Memory B cell (primary cell): Measurements from ENCODE around the gene BCAS3.
"Not testable (repeated sequence)": the region's sequence is repeated elsewhere in the genome, so short reads cannot be mapped to it uniquely, and the experiment has no call there.

Source experiments
- ATAC-seq: fragments of 150-1000 bp; cut with Tn5 transposase; 2 replicates; pipeline ENCODE4 v1.10.0; 2021; ENCODE audit warnings: low read depth, mild to moderate bottlenecking, moderate library complexity
- DNase-seq, 2 donors: peaks; one replicate each; pipeline ENCODE4 v3.0.0; 2022; ENCODE audit warnings: low spot score in 2 of 2
- H3K27ac Mint-ChIP-seq: one replicate; pipeline ENCODE4 v1.8.0; 2022; ENCODE audit warnings: mild to moderate bottlenecking, moderate library complexity, mixed read lengths
- H3K27me3 Mint-ChIP-seq: one replicate; pipeline ENCODE4 v1.8.0; 2022; ENCODE audit warnings: mixed read lengths
- H3K36me3 Mint-ChIP-seq: one replicate; pipeline ENCODE4 v1.8.0; 2022; ENCODE audit warnings: mild to moderate bottlenecking, mixed read lengths
- H3K4me1 Mint-ChIP-seq: one replicate; pipeline ENCODE4 v1.8.0; 2022; ENCODE audit warnings: mixed read lengths
- H3K4me3 Mint-ChIP-seq: one replicate; pipeline ENCODE4 v1.8.0; 2022; ENCODE audit warnings: mild to moderate bottlenecking, moderate library complexity, mixed read lengths
- H3K9me3 Mint-ChIP-seq: one replicate; pipeline ENCODE4 v1.8.0; 2022; ENCODE audit warnings: mixed read lengths

Gene BCAS3

DNA sequence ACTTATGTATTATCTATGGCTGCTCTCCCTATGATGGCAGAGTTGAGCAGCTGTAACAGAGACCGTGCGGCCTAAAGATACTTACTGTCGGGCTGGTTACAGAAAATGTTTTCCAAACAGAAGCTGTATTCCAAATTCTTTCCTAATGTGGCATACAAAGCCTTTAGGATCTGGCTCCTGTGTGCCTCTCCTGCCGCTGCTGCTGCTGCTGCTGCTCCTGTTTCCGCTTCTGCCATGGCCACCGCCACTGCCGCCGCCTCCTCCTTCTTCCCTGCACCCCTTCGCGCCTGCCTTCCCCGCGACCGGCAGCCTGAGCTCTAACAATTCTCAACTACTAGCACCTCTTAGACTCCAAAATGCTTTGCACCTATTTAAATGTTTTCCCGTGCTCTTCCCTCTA, 458.1 kb downstream of the BCAS3 start:
- Mint-ChIP-seq H3K9me3 (no peaks in the 10 kb centered on the region), H3K27ac (no peak overlapping the region), H3K4me3 (no peak overlapping the region), H3K27me3 (no peaks in the 10 kb centered on the region), H3K36me3 (no peaks in the 10 kb centered on the region), H3K4me1 (peaks cover 16% of the 10 kb centered on the region)
- DNase-seq (no peak), ATAC-seq (no peak)

DNA sequence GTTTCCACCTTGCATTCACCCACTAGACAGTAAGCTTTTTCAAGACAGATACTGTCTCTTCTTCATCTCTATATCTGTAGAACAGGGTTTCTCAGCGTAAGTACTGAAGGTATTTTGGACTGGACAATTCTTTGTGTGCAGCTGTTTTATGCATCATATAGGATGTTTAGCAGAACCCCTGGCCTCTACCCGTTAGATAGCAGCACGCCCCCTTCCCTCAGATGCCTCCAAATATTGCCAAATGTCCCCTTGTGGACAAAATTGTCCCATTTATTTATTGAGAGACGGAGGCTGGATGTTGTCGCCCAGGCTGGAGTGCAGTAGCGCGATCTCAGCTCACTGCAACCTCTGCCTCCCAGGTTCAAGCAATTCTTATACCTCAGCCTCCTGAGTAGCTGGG, 458.6 kb downstream of the BCAS3 start:
- ATAC-seq (no peak), DNase-seq (no peak)
- Mint-ChIP-seq H3K27ac (no peak overlapping the region), H3K36me3 (no peaks in the 10 kb centered on the region), H3K4me1 (peaks cover 16% of the 10 kb centered on the region), H3K9me3 (no peaks in the 10 kb centered on the region), H3K4me3 (no peak overlapping the region), H3K27me3 (no peaks in the 10 kb centered on the region)

DNA sequence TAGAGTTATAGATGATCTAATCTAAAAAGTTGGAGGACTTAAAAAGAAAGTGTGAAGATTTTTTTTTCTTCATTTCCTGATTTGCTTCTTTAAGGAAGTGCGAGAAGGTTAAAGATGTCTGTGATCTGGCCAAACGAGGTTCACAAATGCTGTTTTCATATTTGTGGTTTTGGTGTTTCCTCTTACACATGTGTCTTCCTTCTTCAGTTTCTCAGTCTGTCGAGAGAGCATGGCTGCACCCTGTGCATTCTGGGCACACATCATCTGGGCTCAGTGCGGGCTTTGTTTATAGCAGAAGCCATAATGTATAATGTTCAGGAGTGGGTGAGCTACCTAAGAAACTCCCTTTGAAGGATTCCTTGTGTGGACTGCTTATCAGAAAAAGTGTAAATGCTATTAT, 461.6 kb downstream of the BCAS3 start:
- ATAC-seq (peak; percentile 100), DNase-seq (peak; percentile 20 to 58)
- Mint-ChIP-seq H3K36me3 (no peaks in the 10 kb centered on the region), H3K4me1 (peaks cover 17% of the 10 kb centered on the region), H3K4me3 (peak overlapping the region; percentile 70), H3K27ac (peak overlapping the region; percentile 79), H3K9me3 (no peaks in the 10 kb centered on the region), H3K27me3 (no peaks in the 10 kb centered on the region)

DNA sequence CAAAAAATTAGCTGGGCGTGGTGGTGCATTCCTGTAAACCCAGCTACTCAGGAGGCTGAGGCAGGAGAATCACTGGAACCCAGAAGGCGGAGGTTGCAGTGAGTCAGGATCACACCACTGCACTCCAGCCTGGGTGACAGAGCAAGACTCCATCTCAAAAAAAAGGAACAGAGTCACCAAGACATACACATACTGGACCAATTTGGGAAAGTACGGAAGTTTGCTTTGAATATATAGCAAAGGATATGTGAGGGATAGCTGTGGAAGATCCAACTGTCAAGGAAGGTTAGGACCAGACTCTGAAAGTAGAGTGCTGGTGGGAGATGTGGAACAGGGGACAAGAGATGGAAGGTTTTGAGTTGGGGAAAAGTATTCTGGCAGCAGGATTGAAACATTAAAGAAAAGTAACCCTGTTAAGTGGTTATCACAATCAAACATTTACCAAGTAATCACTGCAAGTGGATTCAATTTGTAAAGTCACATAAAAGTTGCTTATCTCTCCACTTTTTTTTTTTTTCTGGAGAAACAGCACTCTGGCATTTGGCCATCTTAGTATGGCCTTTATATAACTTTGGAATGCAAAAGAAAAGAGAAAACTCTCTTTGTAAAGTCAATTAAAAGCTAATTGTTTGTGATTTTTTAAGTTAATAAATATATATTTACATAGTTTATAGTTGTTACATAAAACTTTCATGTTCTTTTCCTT, 462.6 kb downstream of the BCAS3 start:
- ATAC-seq (no peak), DNase-seq (no peak)
- peaks cover 2% of the 10 kb centered on the region for H3K36me3 Mint-ChIP-seq
- H3K4me1 Mint-ChIP-seq, result peaks cover 21% of the 10 kb centered on the region
- H3K27me3 Mint-ChIP-seq, result no peaks in the 10 kb centered on the region
- no peak overlapping the region for H3K27ac Mint-ChIP-seq
- H3K9me3 Mint-ChIP-seq, result no peaks in the 10 kb centered on the region
- no peak overlapping the region for H3K4me3 Mint-ChIP-seq

DNA sequence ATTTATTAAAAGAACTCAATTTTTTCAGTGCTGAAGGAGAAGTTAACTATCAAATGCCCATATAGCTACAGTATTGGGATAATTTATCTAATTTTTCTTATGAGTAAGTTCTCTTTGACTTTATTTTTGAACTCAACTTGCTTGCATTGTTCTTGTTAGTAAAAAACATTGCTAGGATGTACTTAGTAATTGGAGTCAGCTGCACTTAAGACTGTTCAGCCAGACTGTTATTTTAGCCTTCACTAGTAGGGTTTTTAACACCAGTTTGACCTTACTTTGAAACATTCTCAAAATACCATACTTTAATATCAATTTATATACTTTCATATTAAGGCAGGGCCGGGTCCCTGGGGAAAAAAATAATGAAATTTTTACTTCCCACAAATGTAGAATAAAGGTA, 465.4 kb downstream of the BCAS3 start:
- DNase-seq, result no peak
- Mint-ChIP-seq H3K4me1 (peaks cover 19% of the 10 kb centered on the region), H3K27ac (no peak overlapping the region), H3K27me3 (no peaks in the 10 kb centered on the region), H3K36me3 (peaks cover 3% of the 10 kb centered on the region), H3K9me3 (no peaks in the 10 kb centered on the region), H3K4me3 (no peak overlapping the region)
- no peak for ATAC-seq

DNA sequence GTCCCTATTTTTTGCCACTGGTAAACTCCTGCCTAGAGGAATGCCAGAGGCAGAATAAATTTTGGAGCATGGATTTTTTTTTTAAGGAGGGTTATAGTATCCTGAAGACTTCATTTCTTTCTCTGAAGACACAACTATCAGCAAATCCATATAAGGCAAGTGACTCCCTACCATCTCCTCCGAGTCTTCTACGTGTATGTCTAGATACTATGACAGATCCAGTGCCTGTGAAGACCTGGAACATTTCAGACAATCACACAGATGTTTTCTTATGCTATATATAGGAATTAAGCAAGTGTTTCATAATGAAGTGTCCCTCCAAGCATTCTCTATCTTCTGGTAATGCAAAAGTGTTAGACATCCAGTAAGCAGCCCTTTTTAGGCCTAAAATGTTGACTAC, 466.5 kb downstream of the BCAS3 start:
- peaks cover 16% of the 10 kb centered on the region for H3K4me1 Mint-ChIP-seq
- DNase-seq (no peak), ATAC-seq (no peak)
- no peaks in the 10 kb centered on the region for H3K9me3 Mint-ChIP-seq
- no peak overlapping the region for H3K4me3 Mint-ChIP-seq
- H3K27me3 Mint-ChIP-seq, result no peaks in the 10 kb centered on the region
- H3K36me3 Mint-ChIP-seq, result peaks cover 3% of the 10 kb centered on the region
- H3K27ac Mint-ChIP-seq, result no peak overlapping the region

DNA sequence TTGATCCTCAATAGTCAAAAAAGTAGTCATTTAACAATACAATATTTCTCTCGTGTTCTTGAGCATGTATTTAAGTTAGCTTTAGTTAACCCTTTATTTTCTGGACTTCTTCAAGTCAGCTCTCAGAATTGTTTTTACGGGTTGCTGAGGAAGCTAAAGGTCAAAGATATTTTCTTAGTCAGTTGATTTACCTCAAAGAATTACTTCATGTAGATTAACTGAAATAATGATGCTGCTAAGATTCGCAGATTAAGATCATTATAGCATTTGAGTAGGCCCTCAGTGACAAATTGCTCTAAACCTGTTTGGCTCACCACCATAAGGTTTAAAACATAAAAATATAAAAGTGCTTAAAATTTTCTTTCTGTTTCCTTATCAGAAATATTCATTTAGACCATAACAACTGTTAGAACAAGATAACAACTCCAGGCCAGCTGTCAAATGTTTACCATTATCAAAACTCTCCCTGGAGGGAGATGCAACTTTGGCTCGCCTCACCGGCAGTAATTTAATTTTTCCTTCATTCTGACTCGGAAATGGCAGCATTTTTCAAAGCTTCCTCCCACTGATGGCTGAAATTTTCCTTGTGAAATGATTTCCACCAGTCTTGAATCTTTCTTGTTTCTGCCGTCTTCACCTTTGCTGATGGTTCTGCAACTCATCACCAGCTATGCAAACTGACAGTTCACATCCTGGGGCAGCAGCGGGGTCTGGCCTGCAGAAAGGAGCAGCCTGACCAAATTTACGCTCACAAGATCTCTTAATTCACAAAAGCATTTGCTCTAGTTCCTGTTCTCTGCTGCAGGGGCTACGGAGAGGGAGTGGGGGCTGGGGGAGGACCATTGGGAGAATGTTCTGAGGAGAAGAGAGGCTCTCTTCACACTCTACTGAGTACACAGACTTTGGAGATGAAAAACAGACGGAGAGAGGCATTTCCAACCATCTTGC, 467.2 kb downstream of the BCAS3 start:
- DNase-seq (no peak), ATAC-seq (no peak)
- peak overlapping the region; percentile 51 for H3K4me3 Mint-ChIP-seq
- H3K27me3 Mint-ChIP-seq, result no peaks in the 10 kb centered on the region
- H3K9me3 Mint-ChIP-seq, result no peaks in the 10 kb centered on the region
- peaks cover 10% of the 10 kb centered on the region for H3K4me1 Mint-ChIP-seq
- H3K36me3 Mint-ChIP-seq, result peaks cover 3% of the 10 kb centered on the region
- H3K27ac Mint-ChIP-seq, result peak overlapping the region; percentile 68

DNA sequence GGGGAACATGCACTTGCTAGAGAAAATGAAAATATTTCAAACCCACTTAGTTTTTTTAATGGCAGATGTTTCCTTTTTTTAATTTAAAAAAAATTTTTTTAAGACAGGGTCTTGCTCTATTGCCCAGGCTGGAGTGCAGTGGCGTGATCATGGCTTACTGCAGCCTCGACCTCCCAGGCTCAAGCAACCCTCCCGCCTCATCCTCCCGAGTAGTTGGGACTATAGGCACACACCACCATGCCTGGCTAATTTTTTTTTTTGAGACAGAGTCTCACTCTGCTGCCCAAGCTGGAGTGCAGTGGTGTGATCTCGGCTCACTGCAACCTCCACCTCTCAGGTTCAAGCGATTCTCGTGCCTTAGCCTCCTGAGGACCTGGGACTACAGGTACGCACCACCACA, 469.2 kb downstream of the BCAS3 start:
- not testable (repeated sequence) for DNase-seq, H3K9me3 Mint-ChIP-seq, ATAC-seq, H3K27ac Mint-ChIP-seq, H3K27me3 Mint-ChIP-seq, H3K4me1 Mint-ChIP-seq, H3K36me3 Mint-ChIP-seq, H3K4me3 Mint-ChIP-seq

DNA sequence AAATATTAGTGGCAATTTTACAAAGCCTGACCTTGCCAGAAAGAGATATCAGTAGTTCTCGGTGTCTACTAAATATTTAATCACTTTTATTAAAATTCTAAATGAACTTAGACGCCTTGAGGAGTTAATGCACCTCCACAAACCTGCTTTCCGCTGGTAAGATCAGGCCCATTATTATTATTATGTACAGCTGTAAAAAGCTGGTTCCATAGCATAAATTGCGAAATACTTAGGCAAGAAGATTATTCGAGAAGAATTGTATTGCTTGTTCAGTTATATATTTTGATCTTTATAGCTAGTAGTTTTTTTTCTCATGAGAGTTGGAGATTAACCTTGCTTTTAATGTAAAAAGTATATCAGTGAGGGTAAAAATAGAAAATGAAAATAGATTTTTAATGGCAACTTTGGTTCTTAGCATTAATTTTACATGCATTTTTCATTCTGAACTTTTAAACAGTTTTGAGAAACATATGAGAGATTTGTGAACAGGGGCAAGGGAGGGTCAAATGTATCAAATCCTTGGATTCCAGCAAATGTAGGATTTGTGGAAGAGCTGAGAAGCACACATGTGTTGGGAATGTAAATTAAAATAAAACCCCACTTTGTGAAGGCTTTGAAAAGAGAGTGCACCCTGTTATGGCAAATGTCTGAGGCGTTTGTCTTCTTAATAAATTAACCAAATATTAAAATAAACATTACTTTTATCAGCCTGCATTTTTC, 471.6 kb downstream of the BCAS3 start:
- ATAC-seq (no peak), DNase-seq (no peak)
- Mint-ChIP-seq H3K9me3 (no peaks in the 10 kb centered on the region), H3K36me3 (peaks cover 7% of the 10 kb centered on the region), H3K4me1 (peaks cover 4% of the 10 kb centered on the region), H3K27ac (no peak overlapping the region), H3K27me3 (no peaks in the 10 kb centered on the region), H3K4me3 (no peak overlapping the region)

DNA sequence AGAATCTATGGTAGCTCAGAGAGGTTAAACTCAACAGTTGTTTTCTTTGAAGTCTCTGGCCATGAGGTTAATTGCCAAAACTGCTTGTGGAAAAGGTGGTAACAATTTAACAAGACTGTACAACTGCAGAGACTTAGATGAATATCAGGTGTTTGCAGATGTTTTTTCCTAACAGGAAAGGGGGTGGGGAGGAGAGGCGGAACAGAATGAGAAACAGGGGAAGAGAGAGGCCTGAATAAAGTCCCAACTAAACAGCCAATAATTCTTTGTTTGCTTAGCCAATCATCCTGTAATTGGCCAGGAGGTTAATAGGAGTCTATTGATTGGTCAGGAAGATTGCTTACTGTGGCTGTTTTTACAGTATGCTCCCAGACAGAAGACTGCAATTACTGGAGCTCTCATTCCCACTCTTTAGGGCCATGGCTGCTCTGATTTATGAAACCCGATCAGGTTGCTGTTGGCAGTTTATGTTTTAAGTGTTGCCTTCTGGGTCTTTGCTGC, 472.3 kb downstream of the BCAS3 start:
- Mint-ChIP-seq H3K4me3 (no peak overlapping the region), H3K36me3 (peaks cover 7% of the 10 kb centered on the region), H3K27ac (no peak overlapping the region), H3K4me1 (peaks cover 4% of the 10 kb centered on the region), H3K27me3 (no peaks in the 10 kb centered on the region), H3K9me3 (no peaks in the 10 kb centered on the region)
- no peak for DNase-seq
- ATAC-seq, result no peak

DNA sequence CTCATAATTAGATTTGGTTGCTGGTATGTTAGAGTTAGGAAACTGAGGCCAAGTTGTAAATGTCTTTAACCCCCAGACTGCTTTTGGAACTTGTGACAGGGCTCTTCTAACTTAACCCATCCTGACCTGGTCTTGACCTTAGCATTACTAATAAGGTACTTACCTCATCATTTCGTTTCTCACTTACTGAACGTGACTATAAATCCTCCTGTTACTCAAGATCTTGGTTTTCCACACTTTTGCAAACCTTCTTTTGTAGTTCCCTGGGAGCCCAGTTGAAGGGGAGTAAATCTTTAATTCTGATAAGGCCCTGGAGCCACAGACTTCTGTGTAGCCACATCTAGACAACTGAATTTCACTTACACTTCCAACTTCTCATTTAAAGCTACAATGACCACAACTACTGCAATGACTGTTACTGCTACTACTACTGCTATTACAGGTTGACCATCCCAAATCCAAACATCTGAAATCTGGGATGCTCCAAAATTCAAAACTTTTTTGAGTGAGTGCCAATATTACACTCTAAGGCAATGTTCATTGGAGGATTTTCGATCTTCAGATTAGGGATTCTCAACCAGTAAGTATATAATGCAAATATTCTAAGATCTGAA, 473.1 kb downstream of the BCAS3 start:
- H3K36me3 Mint-ChIP-seq, result peaks cover 4% of the 10 kb centered on the region
- no peaks in the 10 kb centered on the region for H3K4me1 Mint-ChIP-seq
- no peaks in the 10 kb centered on the region for H3K27me3 Mint-ChIP-seq
- ATAC-seq (no peak), DNase-seq (no peak)
- H3K9me3 Mint-ChIP-seq, result no peaks in the 10 kb centered on the region
- no peak overlapping the region for H3K27ac Mint-ChIP-seq
- H3K4me3 Mint-ChIP-seq, result no peak overlapping the region

DNA sequence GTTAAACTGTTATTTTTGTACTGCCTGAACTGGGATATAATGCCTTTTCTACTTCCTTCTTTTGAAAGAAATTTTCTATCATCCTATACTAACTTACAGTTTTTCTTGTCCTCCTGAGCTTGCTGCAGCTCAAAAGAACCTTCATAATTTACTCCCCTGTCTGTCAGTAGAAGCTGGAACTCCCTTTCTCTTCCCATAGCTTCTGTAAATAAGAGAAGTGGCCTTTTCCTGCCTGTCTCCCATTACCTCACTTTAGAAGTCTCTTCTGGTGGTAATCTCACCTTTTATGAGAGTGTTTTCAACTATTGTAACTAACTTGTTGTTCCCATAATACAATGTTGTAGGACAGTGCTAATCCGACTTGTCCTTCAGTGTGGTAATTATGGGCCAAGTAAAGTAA, 475.2 kb downstream of the BCAS3 start:
- DNase-seq (no peak), ATAC-seq (no peak)
- H3K4me3 Mint-ChIP-seq, result no peak overlapping the region
- H3K27ac Mint-ChIP-seq, result no peak overlapping the region
- H3K27me3 Mint-ChIP-seq, result no peaks in the 10 kb centered on the region
- H3K9me3 Mint-ChIP-seq, result no peaks in the 10 kb centered on the region
- H3K4me1 Mint-ChIP-seq, result peaks cover 6% of the 10 kb centered on the region
- H3K36me3 Mint-ChIP-seq, result peaks cover 4% of the 10 kb centered on the region

DNA sequence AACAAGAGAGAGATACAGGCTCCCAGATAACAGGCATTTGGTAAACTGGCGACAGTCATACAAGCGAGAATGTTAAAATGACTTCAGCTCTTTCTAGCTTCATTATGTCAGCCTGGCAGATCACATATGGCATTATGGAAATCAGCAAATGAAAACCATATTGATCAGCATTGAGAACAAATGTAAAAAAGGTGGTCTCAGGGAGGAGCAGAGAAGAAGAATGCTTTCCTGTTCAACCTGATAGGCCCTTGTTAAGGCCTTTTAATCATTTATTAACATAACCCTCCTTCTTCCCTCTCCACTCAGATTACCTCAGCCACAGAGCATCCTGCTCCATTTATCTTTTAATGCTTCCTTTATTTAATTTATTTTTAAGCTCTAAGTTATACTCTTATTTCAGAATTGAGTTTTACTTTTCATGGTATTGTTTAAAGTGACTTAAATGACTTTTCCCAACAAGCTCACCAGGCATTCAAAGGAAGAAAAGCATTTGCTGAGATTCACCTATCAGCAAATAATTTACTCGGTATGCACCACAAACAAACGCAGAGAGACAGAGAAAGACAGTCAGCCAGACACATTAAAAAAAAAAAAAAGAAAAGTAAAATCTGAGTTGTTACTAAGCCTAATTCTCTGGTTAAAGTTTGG, 478.1 kb downstream of the BCAS3 start:
- no peak for ATAC-seq
- no peak for DNase-seq
- Mint-ChIP-seq H3K27me3 (no peaks in the 10 kb centered on the region), H3K36me3 (peaks cover 4% of the 10 kb centered on the region), H3K9me3 (no peaks in the 10 kb centered on the region), H3K4me1 (peaks cover 6% of the 10 kb centered on the region), H3K4me3 (no peak overlapping the region), H3K27ac (no peak overlapping the region)
